ENCODE measurements around the gene ETS1.

The ETS1 gene

DNA sequence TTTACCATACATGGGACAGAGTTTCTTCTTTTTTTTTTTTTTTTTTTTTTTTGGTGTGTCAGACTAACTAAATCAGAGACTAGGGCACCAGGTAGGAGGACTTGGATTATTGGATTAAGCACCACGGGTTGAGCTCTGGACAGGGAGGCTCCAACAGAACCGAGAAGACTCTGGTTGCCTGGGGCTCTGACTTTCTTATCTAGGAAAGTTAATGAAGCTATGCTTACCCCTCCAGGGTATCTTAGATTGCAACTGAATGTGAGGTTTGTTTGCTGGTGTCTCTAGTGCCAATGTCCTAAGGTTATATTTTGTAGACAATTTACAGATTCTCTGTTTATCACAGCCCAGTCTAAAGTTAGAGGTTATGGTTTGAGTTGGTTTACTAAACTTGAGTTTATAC, 18.1 kb downstream of the ETS1 start:
- Histone ChIP-seq H3K27ac (ENCODE audit: low read length) (no peak overlapping the region), H3K9ac (ENCODE audit: low read depth, low read length) (no peak overlapping the region), H3K27me3 (ENCODE audit: insufficient read depth, low read length, poor library complexity) (no peaks in the 10 kb centered on the region), H2AFZ (ENCODE audit: low read depth, low read length) (no peak overlapping the region), H3K79me2 (ENCODE audit: insufficient read depth, low read length) (no peaks in the 10 kb centered on the region), H3K4me3 (ENCODE audit: low read depth in 1 of 2, low read length in 2 of 2) (no peak overlapping the region), H3K4me1 (ENCODE audit: insufficient read depth, low read length) (peaks cover 3% of the 10 kb centered on the region; the same call in 1 of the 2 replicates), H3K36me3 (ENCODE audit: insufficient read depth, low read length) (no peaks in the 10 kb centered on the region), H3K9me3 (ENCODE audit: insufficient read depth, low read length, severe bottlenecking) (no peaks in the 10 kb centered on the region), H4K20me1 (ENCODE audit: insufficient read depth, low read length) (no peaks in the 10 kb centered on the region), H3K4me2 (ENCODE audit: insufficient read depth, low read length) (no peak overlapping the region)
- TF ChIP-seq, protein P1, sequence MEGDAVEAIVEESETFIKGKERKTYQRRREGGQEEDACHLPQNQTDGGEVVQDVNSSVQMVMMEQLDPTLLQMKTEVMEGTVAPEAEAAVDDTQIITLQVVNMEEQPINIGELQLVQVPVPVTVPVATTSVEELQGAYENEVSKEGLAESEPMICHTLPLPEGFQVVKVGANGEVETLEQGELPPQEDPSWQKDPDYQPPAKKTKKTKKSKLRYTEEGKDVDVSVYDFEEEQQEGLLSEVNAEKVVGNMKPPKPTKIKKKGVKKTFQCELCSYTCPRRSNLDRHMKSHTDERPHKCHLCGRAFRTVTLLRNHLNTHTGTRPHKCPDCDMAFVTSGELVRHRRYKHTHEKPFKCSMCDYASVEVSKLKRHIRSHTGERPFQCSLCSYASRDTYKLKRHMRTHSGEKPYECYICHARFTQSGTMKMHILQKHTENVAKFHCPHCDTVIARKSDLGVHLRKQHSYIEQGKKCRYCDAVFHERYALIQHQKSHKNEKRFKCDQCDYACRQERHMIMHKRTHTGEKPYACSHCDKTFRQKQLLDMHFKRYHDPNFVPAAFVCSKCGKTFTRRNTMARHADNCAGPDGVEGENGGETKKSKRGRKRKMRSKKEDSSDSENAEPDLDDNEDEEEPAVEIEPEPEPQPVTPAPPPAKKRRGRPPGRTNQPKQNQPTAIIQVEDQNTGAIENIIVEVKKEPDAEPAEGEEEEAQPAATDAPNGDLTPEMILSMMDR (IDR thresholded peaks at IDR 0.05; ENCODE audit: borderline replicate concordance, extremely low read depth, low read length, poor library complexity, severe bottlenecking): no peak
- TF ChIP-seq EZH2 (IDR thresholded peaks at IDR 0.05; ENCODE audit: borderline replicate concordance, low read depth, low read length, severe bottlenecking): no peak
- no peak for DNase-seq
- ATAC-seq (ENCODE audit: insufficient read depth, low read depth): no peak

DNA sequence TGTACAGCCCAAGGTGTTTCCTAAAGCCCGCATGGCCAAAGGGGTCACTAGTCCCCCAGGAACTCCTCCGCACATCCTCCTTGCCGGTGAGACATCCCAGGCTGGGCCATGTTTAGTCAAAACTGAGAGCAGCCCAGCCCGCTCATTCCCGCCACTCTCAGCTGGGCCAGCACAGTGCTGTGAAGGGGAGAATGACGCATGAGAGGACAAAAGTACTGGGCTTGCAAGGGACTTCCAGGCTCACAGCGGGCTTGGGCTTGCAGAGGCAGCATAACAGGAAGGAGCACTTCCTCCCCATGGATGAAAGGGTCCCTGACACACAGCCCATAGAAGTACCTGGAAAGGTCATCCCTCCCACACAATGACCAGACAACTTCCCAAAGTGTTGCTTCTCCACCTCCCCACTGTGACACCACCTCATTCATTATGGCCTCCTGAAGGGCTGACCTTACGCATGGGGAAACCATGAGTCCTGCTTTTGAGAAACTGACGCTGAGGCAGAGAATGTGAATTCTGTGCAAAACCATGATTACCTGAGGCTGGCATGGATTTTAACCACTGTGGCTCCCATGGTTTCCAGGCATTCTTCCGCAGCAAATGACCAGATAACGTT, 19.1 kb downstream of the ETS1 start:
- Histone ChIP-seq H3K4me1 (ENCODE audit: insufficient read depth, low read length) (no peaks in the 10 kb centered on the region), H3K79me2 (ENCODE audit: insufficient read depth, low read length) (no peaks in the 10 kb centered on the region), H2AFZ (ENCODE audit: low read depth, low read length) (no peak overlapping the region), H3K27ac (ENCODE audit: low read length) (no peak overlapping the region), H3K27me3 (ENCODE audit: insufficient read depth, low read length, poor library complexity) (no peaks in the 10 kb centered on the region), H3K9ac (ENCODE audit: low read depth, low read length) (no peak overlapping the region), H3K9me3 (ENCODE audit: insufficient read depth, low read length, severe bottlenecking) (no peaks in the 10 kb centered on the region), H3K4me2 (ENCODE audit: insufficient read depth, low read length) (no peak overlapping the region), H4K20me1 (ENCODE audit: insufficient read depth, low read length) (no peaks in the 10 kb centered on the region), H3K4me3 (ENCODE audit: low read depth in 1 of 2, low read length in 2 of 2) (no peak overlapping the region), H3K36me3 (ENCODE audit: insufficient read depth, low read length) (no peaks in the 10 kb centered on the region)
- DNase-seq (peak; percentile 10), ATAC-seq (ENCODE audit: insufficient read depth, low read depth) (peak; percentile 35; the same call in 1 of the 3 replicates)
- no peak for TF ChIP-seq EZH2 (IDR thresholded peaks at IDR 0.05; ENCODE audit: borderline replicate concordance, low read depth, low read length, severe bottlenecking)
- TF ChIP-seq, protein P1 (IDR thresholded peaks at IDR 0.05; ENCODE audit: borderline replicate concordance, extremely low read depth, low read length, poor library complexity, severe bottlenecking): no peak

DNA sequence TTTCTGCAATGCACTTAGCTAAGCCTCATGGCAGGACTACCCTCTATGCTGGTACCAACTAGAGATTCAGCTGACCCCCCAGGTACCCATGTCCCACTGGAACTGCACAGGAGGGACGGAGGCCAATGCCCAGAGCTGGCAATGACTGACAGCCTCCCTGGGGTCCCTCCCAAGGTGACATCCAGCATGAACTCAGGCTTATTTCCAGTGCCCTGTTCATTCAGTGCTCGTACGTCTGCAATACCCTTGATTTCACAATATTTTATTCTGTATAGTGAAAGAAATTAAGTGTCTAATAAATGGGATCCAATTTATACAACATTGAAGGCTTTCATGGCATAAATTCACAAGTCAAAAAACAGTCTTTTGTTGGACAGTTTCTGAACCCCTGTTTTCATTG, 20.2 kb downstream of the ETS1 start:
- no peak overlapping the region for H2AFZ ChIP-seq (ENCODE audit: low read depth, low read length)
- no peaks in the 10 kb centered on the region for H4K20me1 ChIP-seq (ENCODE audit: insufficient read depth, low read length)
- H3K27me3 ChIP-seq (ENCODE audit: insufficient read depth, low read length, poor library complexity): no peaks in the 10 kb centered on the region
- no peaks in the 10 kb centered on the region for H3K36me3 ChIP-seq (ENCODE audit: insufficient read depth, low read length)
- no peak overlapping the region for H3K4me3 ChIP-seq (ENCODE audit: low read depth in 1 of 2, low read length in 2 of 2)
- no peak for ATAC-seq (ENCODE audit: insufficient read depth, low read depth)
- DNase-seq: no peak
- TF ChIP-seq, protein P1 (IDR thresholded peaks at IDR 0.05; ENCODE audit: borderline replicate concordance, extremely low read depth, low read length, poor library complexity, severe bottlenecking): no peak
- TF ChIP-seq EZH2 (IDR thresholded peaks at IDR 0.05; ENCODE audit: borderline replicate concordance, low read depth, low read length, severe bottlenecking): no peak
- H3K9me3 ChIP-seq (ENCODE audit: insufficient read depth, low read length, severe bottlenecking): no peaks in the 10 kb centered on the region
- no peaks in the 10 kb centered on the region for H3K79me2 ChIP-seq (ENCODE audit: insufficient read depth, low read length)
- H3K4me2 ChIP-seq (ENCODE audit: insufficient read depth, low read length): no peak overlapping the region
- no peaks in the 10 kb centered on the region for H3K4me1 ChIP-seq (ENCODE audit: insufficient read depth, low read length)
- H3K27ac ChIP-seq (ENCODE audit: low read length): no peak overlapping the region
- no peak overlapping the region for H3K9ac ChIP-seq (ENCODE audit: low read depth, low read length)

Data from DND-41 (cell line).